Thyroid gland (tissue), 4 donors: ENCODE results near the gene SEC22A. TPM values are rescaled to one million over a fixed set of nuclear protein-coding genes. Genes with fewer than 3 reads are reported as not detected.

Experiments
- DNase-seq, 2 donors: peaks; one replicate each; pipeline ENCODE4 v3.0.0-alpha.2; 2019
- H3K27ac ChIP-seq, 3 donors: fragments of 200-600 bp; sonication (generic); 1 replicate in 2 of 3; 2 replicates in 1 of 3; pipeline ENCODE4 v1.5.1; 2016 to 2019; ENCODE audit warnings: mild to moderate bottlenecking in 1 of 3, moderate library complexity in 1 of 3
- H3K27me3 ChIP-seq: fragments of 200-600 bp; sonication (generic); one replicate; pipeline ENCODE4 v1.5.1; 2019
- H3K36me3 ChIP-seq, 2 donors: fragments of 200-600 bp; sonication (generic); one replicate each; pipeline ENCODE4 v1.5.1; 2016 to 2019
- H3K4me1 ChIP-seq, 2 donors: fragments of 200-600 bp; sonication (generic); one replicate each; pipeline ENCODE4 v1.5.1; 2017 to 2019
- H3K4me3 ChIP-seq, 3 donors: fragments of 200-600 bp; sonication (generic); replicated peaks in 1 of 3; 1 replicate in 2 of 3; 2 replicates in 1 of 3; pipeline ENCODE4 v1.5.1; 2016; ENCODE audit warnings: mild to moderate bottlenecking in 1 of 3
- H3K9me3 ChIP-seq: fragments of 200-600 bp; sonication (generic); one replicate; pipeline ENCODE4 v1.5.1; 2017
- POLR2A ChIP-seq, 2 donors: fragments of 450-650 bp; IDR thresholded peaks; one replicate each; pipeline ENCODE4 v1.6.1; 2017; ENCODE audit warnings: antibody characterized with exemption in 2 of 2, mild to moderate bottlenecking in 2 of 2, moderate library complexity in 1 of 2
- WGBS, 2 donors: methylation state at CpG; one replicate each; pipeline ENCODE4 v1.1.5; 2017; 5-methylcytosine and 5-hydroxymethylcytosine counted together
- intact Hi-C: fragments of 100-400 bp; cut with DNase I; formaldehyde crosslinking; loops from one replicate; pipeline ENCODE4 v1.15.1; 2023
- total RNA-seq, 4 donors: library from RNA; depleted of rRNA; stranded (reverse); fragments of >200 nt; gene quantifications; one replicate each; pipeline ENCODE4 v1.2.3, GENCODE V29; 2016
- TF ChIP-seq, protein P1 (sequence below), 6 experiments: fragments of 200-600 bp in 3 of 6; fragments of 450-650 bp in 3 of 6; sonication (generic) in 3 of 6; IDR thresholded peaks; one replicate each; pipeline ENCODE4 v1.5.1; 2016 to 2019; ENCODE audit warnings: antibody characterized with exemption in 6 of 6, mild to moderate bottlenecking in 2 of 6, inconsistent platforms in 1 of 6, moderate library complexity in 1 of 6

Gene SEC22A
- total RNA-seq, 4 donors from 2014 or later = 22.4 to 45.2 (median 33.6) TPM

DNA sequence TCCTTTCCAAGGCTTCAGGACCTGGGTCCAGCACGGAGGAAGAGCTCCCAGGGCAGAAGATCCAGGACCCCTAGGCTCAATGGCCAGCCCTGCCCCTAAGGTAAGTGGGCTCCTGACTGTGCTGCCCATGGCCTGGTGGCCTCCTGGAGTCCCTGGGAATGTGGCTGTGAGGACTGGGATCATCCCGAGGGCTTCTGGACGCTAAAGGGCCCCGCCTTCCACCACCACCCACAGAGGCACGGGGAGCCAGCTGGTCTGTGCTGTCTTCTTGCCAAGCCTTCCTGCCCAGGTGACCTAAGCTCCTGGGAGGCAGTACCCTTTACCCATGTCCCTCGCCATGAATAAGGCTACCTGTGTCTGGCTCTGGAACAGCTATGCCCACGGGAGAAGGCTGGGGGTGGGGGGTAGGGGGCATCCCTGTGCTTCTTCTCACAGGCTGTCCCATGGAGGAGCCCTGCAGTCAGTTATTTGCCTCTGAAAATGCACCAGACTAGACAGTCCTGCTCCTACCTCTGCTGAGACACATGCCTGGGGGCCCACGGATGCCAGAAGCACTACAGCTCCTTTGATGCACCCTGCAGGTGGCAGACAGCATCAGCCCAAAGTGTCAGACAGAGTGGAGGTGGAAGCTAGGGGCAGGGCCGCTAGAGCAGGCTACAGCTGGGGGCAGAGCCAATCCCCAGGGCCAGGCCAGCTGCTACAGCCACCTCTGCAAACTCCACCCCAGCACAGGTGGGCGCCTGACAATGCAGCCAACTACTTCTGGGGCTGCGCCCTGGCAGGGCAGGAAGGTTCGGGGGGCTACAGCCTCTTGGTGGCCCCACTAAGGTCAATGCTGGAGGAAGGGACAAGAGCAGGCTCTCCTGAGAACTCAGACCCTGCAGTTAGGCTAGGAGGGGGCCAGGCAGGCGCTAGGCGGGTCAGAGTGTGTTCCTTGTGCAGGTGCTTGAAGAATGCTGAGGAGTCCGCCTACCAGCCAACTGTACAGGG is 90.9 kb downstream of the SEC22A start:
- Histone ChIP-seq H3K9me3 (no peaks in the 10 kb centered on the region), H3K4me3 (no peak overlapping the region), H3K36me3 (no peaks in the 10 kb centered on the region), H3K27me3 (no peaks in the 10 kb centered on the region), H3K4me1 (no peaks in the 10 kb centered on the region), H3K27ac (no peak overlapping the region)
- no peak for TF ChIP-seq POLR2A (IDR thresholded peaks at IDR 0.05)
- TF ChIP-seq, protein P1, sequence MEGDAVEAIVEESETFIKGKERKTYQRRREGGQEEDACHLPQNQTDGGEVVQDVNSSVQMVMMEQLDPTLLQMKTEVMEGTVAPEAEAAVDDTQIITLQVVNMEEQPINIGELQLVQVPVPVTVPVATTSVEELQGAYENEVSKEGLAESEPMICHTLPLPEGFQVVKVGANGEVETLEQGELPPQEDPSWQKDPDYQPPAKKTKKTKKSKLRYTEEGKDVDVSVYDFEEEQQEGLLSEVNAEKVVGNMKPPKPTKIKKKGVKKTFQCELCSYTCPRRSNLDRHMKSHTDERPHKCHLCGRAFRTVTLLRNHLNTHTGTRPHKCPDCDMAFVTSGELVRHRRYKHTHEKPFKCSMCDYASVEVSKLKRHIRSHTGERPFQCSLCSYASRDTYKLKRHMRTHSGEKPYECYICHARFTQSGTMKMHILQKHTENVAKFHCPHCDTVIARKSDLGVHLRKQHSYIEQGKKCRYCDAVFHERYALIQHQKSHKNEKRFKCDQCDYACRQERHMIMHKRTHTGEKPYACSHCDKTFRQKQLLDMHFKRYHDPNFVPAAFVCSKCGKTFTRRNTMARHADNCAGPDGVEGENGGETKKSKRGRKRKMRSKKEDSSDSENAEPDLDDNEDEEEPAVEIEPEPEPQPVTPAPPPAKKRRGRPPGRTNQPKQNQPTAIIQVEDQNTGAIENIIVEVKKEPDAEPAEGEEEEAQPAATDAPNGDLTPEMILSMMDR (IDR thresholded peaks at IDR 0.05) = no peak
- DNase-seq = no peak
- intact Hi-C loops = no loop called here
- WGBS, 2 donors = 59 to 77% methylated on average over 4 to 12 of the region's 15 CpGs

DNA sequence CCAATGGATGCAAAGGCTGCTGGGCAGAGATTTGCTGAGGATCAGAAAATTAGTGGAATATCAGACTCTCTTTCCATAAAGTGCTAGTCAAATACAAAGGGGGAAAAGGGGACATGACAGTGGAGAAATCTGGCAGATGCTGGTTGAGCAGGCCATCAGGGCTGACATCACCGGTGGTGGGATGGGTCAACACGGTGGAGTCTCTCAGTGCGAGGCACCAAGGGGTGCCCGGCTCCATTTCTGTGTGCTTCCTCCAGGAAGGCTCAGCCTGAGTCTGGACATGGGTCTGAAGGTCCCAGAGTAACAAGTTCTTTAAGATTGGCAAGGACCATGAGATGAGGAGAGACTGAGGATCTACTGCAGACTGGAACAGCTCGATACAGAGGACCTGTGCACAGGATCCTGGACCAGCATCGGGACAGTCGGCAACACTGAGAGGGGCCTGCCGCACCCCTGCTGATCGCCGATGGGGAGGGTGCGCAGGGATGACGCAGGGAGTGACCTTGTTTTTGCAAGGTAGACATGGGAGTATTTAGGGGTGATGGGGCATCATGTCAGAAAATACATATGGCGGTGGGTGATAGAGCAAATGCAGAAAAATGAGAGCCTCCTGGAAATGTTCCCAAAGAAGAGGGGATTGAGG is 92.7 kb downstream of the SEC22A start:
- H3K36me3 ChIP-seq = no peaks in the 10 kb centered on the region
- H3K27me3 ChIP-seq = no peaks in the 10 kb centered on the region
- no peaks in the 10 kb centered on the region for H3K9me3 ChIP-seq
- 94 to 96% methylated on average over 13 of the region's 13 CpGs for WGBS, 2 donors
- DNase-seq = no peak
- intact Hi-C loops = no loop called here
- H3K4me3 ChIP-seq = no peak overlapping the region
- H3K27ac ChIP-seq = no peak overlapping the region
- TF ChIP-seq, protein P1 (IDR thresholded peaks at IDR 0.05) = no peak
- no peak for TF ChIP-seq POLR2A (IDR thresholded peaks at IDR 0.05)
- H3K4me1 ChIP-seq = no peaks in the 10 kb centered on the region

DNA sequence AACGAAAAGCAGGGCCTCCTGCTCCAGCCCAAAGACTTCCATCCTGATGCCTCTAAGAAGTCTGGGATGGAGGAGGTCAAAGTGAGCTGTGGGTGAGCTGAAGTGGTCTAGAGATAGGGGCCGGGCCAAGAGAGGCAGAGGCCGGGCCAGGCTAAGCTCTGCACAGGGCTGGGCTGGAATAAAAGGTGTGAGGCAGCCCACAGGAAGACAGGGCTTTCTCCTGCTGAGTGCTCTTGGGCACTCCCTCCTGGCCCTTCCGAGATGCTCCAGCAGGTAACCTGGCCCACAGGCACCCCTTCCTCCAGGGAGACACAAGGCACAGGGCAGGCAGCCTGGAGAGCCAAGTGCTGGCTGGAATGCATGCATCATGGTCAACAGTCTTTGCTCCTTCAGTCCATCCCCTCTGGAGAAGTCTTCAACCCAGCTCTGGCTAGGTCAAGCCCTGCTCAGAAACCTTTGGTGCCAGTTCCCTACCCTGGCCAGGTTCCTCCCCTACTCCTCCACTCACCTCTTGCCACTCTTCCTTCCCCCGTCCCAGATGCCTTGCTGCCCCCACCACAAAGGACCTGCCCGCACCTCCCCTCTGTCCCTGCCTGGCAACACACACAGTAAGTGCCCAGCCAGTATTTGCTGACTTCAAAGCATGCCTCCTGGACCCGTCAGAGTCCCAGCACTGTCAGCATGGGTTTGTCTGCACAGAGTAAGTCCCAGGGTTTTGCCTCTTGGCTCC is 93.6 kb downstream of the SEC22A start:
- H3K36me3 ChIP-seq = no peaks in the 10 kb centered on the region
- TF ChIP-seq, protein P1 (IDR thresholded peaks at IDR 0.05) = no peak
- TF ChIP-seq POLR2A (IDR thresholded peaks at IDR 0.05) = no peak
- intact Hi-C loops = no loop called here
- no peak overlapping the region for H3K27ac ChIP-seq
- 66 to 67% methylated on average over 6 to 7 of the region's 7 CpGs for WGBS, 2 donors
- no peaks in the 10 kb centered on the region for H3K4me1 ChIP-seq
- H3K27me3 ChIP-seq = no peaks in the 10 kb centered on the region
- no peak overlapping the region for H3K4me3 ChIP-seq
- DNase-seq = no peak
- no peaks in the 10 kb centered on the region for H3K9me3 ChIP-seq

DNA sequence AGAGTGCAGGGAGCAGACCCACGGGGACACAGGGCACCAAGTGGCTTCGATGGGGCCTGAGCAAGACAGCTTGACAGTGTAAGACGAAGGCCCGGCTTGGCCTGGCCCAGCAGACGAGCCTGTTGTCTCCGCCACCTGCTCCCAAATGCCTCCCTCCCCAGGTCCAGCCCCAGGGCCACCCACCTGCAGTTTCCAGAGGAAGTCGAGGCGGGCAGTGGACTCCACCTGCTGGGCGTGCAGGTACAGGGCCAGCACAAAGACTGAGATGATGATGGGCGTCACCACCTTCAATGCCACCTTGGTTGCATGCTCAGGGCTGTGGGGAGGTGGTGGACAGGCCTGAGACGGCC is 94.1 kb downstream of the SEC22A start:
- H3K27ac ChIP-seq = no peak overlapping the region
- no peak for TF ChIP-seq POLR2A (IDR thresholded peaks at IDR 0.05)
- TF ChIP-seq, protein P1 (IDR thresholded peaks at IDR 0.05) = no peak
- 81 to 83% methylated on average over 4 to 8 of the region's 11 CpGs for WGBS, 2 donors
- intact Hi-C loops = no loop called here
- no peaks in the 10 kb centered on the region for H3K9me3 ChIP-seq
- H3K27me3 ChIP-seq = no peaks in the 10 kb centered on the region
- no peak for DNase-seq
- H3K4me1 ChIP-seq = no peaks in the 10 kb centered on the region
- H3K4me3 ChIP-seq = no peak overlapping the region
- no peaks in the 10 kb centered on the region for H3K36me3 ChIP-seq
